Gastroesophageal sphincter (tissue), 2 donors: Measurements from ENCODE around the gene WNT11.

ENCODE experiments used
- POLR2A ChIP-seq, 2 donors: fragments of 450-650 bp; IDR thresholded peaks; one replicate each; pipeline ENCODE4 v1.6.1; 2017; ENCODE audit warnings: antibody characterized with exemption in 2 of 2, mild to moderate bottlenecking in 2 of 2, moderate library complexity in 1 of 2
- POLR2AphosphoS5 ChIP-seq: sonication (generic); formaldehyde crosslinking; IDR thresholded peaks from one replicate; pipeline ENCODE4 v1.6.1; 2017; ENCODE audit warnings: antibody characterized with exemption

DNA sequence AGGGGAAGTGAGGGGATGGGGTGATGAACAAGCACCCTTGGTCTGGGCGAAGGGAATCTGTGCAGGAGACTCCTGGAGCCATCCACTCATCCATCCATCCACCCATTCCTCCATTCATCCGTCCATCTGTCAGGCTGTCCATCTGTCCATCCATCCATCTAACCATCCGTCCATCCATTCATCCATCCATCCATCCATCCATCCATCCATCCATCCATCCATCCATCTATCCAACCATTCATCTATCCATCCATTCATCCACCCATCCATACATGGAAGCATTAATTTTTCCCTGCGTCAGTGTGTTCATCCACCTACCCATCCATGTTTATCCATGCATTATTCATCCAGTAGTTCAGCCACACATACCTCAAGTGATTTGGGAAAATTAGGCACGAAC, 32.0 kb downstream of the WNT11 start:
- no peak for TF ChIP-seq POLR2A (IDR thresholded peaks at IDR 0.05)
- no peak for TF ChIP-seq POLR2AphosphoS5
